Stomach (tissue), 4 donors: Measurements from ENCODE around the gene FSTL4.

Source experiments
- EP300 ChIP-seq: sonication (generic); formaldehyde crosslinking; IDR thresholded peaks from one replicate; pipeline ENCODE4 v1.6.1; 2017; ENCODE audit warnings: antibody characterized with exemption
- POLR2A ChIP-seq, 4 donors: fragments of 450-650 bp; IDR thresholded peaks; one replicate each; pipeline ENCODE4 v1.6.1; 2016; ENCODE audit warnings: antibody characterized with exemption in 4 of 4, control low read depth in 2 of 4, mild to moderate bottlenecking in 1 of 4, moderate library complexity in 1 of 4
- POLR2AphosphoS5 ChIP-seq, 3 donors: sonication (generic); formaldehyde crosslinking; IDR thresholded peaks; one replicate each; pipeline ENCODE4 v1.6.1; 2016; ENCODE audit warnings: antibody characterized with exemption in 3 of 3
- TF ChIP-seq, protein P1 (sequence below), 7 experiments: fragments of 450-650 bp in 4 of 7; fragments of 200-600 bp in 3 of 7; sonication (generic) in 3 of 7; IDR thresholded peaks; one replicate each; pipeline ENCODE4 v1.5.1; 2016 to 2019; ENCODE audit warnings: antibody characterized with exemption in 7 of 7, control low read depth in 2 of 7, mild to moderate bottlenecking in 1 of 7

DNA sequence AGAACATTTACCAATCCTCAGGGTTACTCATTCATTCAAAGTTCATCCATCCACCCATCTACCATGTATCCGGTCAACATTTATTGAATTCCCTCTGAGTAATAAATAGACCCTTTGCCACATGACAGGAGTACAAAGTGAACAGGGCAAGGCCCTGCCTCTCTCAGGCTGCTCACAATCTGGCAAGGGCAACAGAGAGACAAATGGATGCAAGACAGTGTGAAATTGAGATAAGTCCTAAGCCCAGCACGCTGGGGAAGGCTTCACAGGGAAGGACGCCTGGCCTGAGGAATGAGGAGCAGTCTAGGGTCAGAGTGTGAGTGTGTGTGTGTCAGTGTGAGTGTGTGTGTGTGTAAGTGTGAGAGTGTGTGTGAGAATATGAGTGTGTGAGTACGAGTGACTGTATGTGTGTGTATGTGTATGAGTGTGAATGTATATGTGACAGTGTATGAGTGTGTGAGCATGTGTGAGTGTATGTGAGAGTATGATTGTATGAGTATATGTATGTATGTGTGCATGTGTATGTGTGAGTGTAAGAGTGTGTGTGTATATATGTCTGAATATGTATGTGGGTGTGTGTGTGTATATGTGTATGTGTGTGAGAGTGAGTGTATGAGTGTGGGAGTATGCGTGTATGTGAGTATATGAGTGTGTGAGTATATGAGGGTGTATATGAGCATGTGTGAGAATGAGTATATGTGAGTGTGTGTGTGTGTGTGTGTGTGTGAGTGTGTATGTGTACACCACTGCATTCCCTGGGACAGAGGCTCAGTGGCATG, 145.6 kb downstream of the FSTL4 start:
- TF ChIP-seq, protein P1, sequence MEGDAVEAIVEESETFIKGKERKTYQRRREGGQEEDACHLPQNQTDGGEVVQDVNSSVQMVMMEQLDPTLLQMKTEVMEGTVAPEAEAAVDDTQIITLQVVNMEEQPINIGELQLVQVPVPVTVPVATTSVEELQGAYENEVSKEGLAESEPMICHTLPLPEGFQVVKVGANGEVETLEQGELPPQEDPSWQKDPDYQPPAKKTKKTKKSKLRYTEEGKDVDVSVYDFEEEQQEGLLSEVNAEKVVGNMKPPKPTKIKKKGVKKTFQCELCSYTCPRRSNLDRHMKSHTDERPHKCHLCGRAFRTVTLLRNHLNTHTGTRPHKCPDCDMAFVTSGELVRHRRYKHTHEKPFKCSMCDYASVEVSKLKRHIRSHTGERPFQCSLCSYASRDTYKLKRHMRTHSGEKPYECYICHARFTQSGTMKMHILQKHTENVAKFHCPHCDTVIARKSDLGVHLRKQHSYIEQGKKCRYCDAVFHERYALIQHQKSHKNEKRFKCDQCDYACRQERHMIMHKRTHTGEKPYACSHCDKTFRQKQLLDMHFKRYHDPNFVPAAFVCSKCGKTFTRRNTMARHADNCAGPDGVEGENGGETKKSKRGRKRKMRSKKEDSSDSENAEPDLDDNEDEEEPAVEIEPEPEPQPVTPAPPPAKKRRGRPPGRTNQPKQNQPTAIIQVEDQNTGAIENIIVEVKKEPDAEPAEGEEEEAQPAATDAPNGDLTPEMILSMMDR (IDR thresholded peaks at IDR 0.05): no peak
- no peak for TF ChIP-seq POLR2AphosphoS5 (IDR thresholded peaks at IDR 0.05)
- no peak for TF ChIP-seq POLR2A (IDR thresholded peaks at IDR 0.05)
- TF ChIP-seq EP300: no peak
